Globus pallidus (tissue), 1 donor: ENCODE measurements around the gene MAGEF1.

ENCODE experiments used
- DNase-seq: peaks from one replicate; pipeline ENCODE4 v3.0.0-alpha.2; 2015; ENCODE audit warnings: low spot score

The MAGEF1 gene

GRCh38 chr3:184690192-184690883 lies 21.5 kb downstream of the MAGEF1 start:
- DNase-seq = no peak

- no peak for DNase-seq
Observed at GRCh38 chr3:184688882-184689271, 23.0 kb downstream of the MAGEF1 start.

GRCh38 chr3:184688251-184688881 lies 23.5 kb downstream of the MAGEF1 start:
- DNase-seq = no peak

GRCh38 chr3:184687363-184688015 lies 24.4 kb downstream of the MAGEF1 start:
- peak; percentile 69 for DNase-seq

- DNase-seq = no peak
Observed at GRCh38 chr3:184685646-184686045, 26.2 kb downstream of the MAGEF1 start.

- no peak for DNase-seq
Observed at GRCh38 chr3:184685055-184685454, 26.8 kb downstream of the MAGEF1 start.

- DNase-seq = no peak
Observed at GRCh38 chr3:184683900-184684560, 27.8 kb downstream of the MAGEF1 start.

GRCh38 chr3:184683234-184683633 lies 28.6 kb downstream of the MAGEF1 start:
- DNase-seq = no peak

- DNase-seq = no peak
Observed at GRCh38 chr3:184682671-184683070, 29.2 kb downstream of the MAGEF1 start.

GRCh38 chr3:184680385-184681345 lies 31.2 kb downstream of the MAGEF1 start:
- DNase-seq = no peak

GRCh38 chr3:184679056-184679816 lies 32.6 kb downstream of the MAGEF1 start:
- DNase-seq = no peak

GRCh38 chr3:184678317-184679055 lies 33.4 kb downstream of the MAGEF1 start:
- DNase-seq = no peak

GRCh38 chr3:184677344-184678316 lies 34.2 kb downstream of the MAGEF1 start:
- no peak for DNase-seq

GRCh38 chr3:184676927-184677326 lies 34.9 kb downstream of the MAGEF1 start:
- peak; percentile 55 for DNase-seq

GRCh38 chr3:184674626-184675025 lies 37.2 kb downstream of the MAGEF1 start:
- DNase-seq = no peak

GRCh38 chr3:184672977-184673870 lies 38.6 kb downstream of the MAGEF1 start:
- no peak for DNase-seq

GRCh38 chr3:184672335-184672734 lies 39.5 kb downstream of the MAGEF1 start:
- DNase-seq = no peak

- no peak for DNase-seq
Observed at GRCh38 chr3:184670091-184670602, 41.7 kb downstream of the MAGEF1 start.
